ENCODE results near the gene YWHAG.
"Not testable (repeated sequence)": the region's sequence is repeated elsewhere in the genome, so short reads cannot be mapped to it uniquely, and the experiment has no call there.

Gene YWHAG

DNA sequence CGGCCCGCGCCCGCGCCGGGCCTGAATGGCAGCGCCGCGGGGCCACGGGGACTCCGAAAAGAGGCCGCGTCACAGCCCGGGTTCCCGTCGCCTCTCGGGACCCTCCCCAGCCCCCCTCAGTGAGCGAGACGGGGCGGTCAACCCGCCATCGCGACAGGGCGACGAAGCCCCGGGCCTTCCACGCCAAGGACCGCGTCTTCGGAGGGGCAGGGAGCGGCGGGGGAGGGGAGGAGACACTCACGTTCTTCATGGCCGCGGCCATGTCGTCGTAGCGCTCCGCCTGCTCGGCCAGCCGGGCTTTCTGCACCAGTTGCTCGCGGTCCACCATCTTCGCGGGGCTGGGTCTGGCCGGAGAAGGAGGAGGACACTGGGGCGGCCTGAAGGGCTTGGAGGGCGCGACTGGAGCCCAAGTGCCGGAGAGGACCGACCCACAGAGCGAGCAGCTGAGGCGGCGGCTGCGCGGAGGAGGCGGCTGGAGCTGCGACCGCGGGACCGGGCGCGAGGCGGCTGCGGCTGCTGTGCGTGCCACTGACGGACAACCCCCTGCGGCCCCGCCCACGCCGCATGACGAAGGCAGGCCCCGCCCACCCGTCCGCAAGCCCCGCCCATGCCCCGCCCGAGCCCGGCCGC, at the start of gene YWHAG:
YWHAG (minus strand) TSS at position 511 of the 630 bp plus-strand sequence; CDS start at position 328, 183 bp downstream.
- peak; percentile 92 for DNase-seq

DNA sequence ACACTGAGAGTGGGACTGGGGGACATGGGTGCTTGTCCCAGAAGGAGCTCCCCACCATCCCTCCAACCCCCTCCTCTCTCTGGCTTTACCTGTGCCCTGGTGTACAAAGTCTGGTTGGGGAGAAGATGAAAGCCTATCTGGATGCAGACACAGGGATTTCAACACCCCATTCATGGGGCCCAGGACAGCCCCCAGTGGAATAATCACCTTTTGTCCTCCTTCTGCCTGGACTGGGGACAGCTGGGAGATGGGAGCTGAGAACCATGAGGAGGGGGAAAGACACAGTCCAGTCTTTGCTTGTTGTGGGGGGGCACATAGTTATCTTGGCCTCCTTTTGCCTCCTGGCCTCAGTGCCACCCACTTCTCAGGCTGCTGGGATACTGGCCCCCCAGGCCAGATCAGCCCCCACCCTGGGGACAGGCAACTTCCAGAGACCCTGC, 49.4 kb upstream of the YWHAG start:
- DNase-seq = no peak

DNA sequence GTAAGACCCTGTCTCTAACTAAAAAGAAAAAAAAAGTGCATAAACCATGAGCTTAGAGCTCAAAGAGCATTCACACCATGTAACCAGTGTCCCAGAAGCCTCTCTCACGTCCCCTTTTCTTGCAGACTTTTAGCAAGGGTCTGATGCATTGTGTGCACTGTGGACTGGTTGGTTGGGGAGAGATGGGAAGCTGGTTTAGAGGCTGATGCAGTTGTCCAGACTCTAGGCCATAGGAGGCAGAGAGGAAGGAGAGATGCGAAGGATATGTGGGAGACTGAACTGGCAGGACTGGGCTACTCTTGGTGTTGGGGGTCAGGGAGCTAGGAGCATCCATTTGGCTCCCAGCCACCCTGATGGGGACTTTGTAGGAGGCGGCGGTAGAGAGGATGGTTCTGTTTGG, 48.9 kb upstream of the YWHAG start:
- DNase-seq = no peak

DNA sequence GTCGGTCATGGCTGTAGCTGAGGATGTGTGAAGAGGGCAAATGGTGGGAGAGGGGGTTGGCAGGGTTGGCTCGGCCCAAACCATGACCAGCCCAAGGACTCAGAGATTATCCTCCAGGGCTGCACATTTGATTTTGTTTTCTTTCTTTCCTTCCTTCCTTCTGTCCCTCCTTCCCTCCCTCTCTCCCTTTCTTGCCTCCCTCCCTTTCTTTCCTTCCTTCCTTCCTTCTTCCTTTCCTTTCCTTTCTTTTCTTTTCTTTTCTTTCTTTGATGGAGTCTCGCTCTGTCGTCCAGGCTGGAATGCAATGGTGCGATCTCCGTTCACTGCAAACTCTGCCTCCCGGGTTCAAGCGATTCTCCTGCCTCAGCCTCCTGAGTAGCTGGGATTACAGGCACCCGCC, 46.9 kb upstream of the YWHAG start:
- DNase-seq = no peak

DNA sequence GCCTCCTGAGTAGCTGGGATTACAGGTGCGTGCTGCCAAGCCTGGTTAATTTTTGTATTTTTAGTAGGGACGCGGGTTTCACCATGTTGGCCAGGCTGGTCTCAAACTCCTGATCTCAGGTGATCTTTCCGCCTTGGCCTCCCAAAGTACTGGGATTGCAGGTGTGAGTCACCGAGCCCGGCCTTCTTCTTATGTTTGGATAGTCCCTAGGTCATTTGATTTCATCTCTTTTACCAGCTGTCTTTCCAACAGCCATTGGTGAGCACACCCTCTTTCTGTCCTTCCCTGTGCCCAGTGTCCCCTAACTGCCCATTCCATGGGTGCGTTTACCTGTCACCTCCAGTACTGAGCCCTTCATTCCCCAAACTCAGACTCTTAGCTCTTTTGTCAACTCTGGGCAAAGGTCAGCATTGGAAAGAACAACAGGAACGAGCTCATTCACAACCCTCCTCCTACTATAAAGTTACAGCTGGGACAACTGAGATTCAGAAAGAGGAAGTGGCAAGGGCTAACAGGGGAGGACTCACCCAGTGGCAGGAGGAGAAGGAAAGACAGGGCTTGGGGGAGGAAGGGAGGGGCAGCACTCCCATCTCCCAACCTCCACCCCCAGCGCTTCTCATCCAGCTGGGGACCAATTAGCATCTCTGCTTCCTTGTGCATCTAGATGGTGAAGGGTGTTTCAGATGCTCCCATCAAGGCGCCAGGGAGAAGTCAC, 45.1 kb upstream of the YWHAG start:
- DNase-seq = no peak

DNA sequence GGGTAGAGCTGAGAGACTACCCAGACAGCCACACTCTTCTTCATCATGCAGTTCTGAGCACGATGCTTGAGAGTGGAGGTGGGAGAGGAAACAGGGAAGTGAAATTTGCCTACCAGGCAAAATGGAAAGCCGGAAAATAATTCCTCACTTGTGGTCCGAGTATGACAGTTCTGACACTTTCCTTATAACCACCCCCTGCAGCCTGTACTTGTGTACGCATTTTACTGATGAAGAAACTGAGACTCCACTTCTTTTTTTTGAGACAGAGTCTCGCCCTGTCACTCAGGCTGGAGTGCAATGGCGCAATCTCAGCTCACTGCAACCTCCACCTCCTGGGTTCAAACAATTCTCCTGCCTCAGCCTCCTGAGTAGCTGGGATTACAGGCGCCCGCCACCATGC, 44.3 kb upstream of the YWHAG start:
- not testable (repeated sequence) for DNase-seq

DNA sequence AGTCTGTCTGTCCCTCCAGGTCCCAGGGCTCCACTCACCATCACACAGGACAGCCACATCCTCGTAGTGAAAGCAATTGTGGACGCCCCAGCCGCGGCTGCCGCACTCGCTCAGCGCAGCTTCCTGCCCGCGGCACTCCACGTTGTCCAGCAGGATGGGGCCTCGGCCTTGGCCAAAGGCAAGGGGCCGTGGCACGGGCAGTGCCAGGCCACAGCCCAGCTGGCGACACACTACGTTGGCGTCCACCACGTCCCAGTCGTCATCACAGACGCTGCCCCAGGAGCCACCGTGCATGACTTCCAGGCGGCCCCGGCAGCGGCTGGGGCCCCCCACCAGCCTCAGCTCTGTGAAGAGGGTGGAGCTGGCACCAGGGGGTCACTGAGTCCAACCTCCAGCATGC, 41.5 kb upstream of the YWHAG start:
- no peak for DNase-seq

DNA sequence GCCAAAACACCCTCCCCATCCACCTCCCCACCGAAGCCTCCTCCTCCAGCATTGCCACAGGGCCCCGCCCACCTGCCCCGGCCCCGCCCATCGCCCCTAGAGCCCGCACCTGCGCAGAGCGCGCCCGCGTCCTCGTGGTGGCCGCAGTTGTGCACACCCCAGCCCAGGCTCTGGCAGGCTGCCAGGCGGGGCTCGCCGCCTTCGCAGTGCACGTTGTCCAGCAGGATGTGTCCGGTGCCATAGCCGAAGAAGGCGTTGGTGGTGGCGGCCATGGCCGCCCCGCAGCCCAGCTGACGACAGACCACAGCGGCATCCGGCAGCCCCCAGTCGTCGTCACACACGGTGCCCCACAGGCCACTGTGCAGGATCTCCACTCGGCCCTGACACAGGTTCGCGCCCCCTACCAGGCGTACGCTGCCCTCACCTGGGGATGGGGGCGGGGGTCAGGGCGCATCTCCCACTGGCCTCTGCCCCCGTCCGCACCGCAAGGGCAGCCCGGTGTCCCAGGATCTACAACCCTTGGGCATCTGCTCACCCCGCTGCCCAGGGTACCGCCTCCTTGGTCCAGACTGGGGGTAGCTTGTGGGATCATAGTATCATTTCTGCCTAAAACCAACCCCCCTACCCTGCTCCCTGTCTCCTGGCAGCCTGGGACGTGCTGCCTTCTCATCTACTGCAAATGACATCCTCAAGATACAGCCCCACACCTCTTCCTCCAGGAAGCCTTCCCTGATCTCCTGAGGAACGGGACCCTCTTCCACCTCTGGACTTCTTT, 38.8 kb upstream of the YWHAG start:
- DNase-seq = peak; percentile 89

DNA sequence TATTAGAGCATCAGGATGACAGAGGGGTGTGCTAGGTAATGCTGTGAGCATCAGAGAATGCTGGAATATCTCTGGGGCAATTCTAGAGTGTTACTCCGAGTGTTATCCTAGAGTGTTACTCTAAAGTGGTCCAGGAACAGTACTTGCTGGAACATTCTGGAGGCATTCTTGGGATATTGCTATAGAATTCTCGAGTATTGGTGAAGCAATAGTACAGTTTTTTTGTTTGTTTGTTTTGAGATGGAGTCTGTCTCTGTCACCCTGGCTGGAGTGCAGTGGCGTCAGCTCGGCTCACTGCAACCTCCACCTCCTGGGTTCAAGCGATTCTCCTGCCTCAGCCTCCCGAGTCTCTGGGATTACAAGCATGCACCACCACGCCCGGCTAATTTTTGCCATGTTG, 38.1 kb upstream of the YWHAG start:
- no peak for DNase-seq

DNA sequence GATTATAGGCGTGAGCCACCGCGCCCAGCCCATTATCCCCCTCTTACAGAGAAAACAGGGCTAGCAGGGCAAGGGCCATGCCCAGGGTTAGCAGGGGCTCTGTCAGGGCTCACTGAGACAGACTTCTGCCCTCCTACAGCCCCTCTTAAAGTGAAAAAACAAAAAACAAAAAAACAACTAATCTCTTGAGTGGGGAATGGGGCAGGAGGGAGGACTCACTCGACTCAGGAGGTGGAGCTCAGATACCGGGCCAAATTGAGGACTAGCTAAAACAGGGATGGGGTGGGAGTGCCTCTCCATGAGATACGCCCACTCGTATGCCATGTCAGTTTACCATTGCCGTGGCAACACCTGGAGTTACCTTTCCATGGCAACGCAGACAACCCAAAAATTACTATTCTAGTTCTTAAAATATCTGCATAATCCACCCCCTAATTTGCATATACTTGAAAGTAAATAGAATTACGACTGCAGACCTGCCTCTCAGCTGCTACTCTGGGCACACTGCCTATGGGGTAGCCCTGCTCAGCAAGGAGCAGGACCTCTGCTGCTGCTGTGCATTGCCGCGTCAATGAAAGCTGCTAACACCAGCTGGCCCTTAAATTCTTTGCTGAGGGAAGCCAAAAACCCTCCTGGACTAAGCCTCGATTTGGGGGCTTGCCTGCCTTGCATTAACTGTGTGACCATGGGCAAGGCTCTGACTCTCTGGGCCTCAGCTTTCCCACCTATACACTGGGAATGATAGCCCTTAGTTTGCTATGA, 37.4 kb upstream of the YWHAG start:
- DNase-seq = no peak

DNA sequence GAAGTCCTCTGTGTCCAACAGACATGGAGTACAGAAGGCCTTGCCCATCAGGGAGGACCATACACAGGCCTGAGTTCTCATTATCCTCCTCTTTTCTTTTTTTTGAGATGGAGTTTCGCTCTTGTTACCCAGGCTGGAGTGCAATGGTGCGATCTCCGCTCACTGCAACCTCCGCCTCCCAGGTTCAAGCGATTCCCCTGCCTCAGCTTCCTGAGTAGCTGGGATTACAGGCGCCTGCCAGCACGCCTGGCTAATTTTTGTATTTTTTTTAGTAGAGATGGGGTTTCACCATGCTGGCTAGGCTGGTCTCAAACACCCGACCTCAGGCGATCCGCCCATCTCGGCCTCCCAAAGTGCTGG, 36.8 kb upstream of the YWHAG start:
- DNase-seq = not testable (repeated sequence)

DNA sequence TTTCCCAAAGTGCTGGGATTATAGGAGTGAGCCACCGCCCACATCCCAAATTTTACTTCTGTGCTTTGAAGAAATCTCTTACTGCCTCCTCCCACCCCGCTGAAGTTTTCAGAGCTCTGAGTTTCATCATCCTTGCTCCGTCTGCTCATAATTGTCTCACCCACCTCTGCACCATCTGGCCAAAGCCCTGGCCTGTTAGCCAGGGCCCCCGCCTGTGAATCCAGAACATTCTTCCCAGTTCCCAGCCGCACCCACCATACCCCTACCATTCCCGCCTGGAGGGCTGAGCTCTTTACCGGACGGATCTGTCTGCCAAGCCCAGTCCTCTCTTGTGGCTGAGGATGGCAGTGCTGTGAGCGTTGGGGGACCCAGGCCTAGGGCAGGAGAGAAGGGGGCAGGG, 36.2 kb upstream of the YWHAG start:
- no peak for DNase-seq

DNA sequence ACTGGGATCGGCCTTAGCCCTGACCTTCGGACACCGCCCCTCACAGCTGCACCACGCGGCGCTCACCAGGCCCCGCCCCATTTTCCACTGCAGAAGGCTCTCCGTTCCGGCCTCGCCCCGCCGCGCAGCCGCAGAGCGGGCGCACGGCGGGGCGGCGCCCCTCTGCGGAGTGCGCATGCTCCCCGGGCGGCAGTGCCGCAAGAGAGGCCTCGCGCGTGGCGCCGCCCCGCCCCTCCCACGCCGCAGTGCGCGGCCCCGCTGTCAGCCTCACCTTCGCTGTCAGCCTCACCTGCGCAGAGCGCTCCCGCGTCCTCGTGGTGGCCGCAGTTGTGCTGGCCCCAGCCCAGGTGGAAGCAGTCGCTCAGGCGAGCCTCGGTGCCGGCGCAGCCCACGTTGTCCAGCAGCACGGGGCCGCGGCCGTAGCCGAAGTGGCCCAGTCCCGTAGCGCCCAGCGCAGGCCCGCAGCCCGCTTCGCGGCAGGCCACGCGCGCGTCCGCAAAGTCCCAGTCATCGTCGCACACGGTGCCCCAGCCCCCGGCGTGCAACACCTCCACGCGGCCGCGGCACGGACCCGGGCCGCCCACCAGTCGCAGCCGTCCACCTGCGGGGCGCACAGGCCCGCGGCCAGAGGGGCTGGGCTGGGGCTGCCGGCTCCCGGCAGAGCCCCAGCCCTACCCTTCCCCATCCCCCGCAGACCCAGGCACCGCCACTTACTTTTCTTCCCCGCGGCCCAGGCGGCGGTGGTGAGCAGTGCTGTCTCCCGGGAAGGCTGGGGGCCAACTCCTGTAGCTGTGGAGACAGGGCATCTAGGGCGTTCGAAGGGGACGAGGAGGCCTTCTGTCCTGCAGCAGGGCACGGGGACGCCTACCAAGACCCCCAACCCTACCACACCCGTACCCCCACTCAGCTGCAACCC, 34.6 kb upstream of the YWHAG start:
- DNase-seq = peak; percentile 95

DNA sequence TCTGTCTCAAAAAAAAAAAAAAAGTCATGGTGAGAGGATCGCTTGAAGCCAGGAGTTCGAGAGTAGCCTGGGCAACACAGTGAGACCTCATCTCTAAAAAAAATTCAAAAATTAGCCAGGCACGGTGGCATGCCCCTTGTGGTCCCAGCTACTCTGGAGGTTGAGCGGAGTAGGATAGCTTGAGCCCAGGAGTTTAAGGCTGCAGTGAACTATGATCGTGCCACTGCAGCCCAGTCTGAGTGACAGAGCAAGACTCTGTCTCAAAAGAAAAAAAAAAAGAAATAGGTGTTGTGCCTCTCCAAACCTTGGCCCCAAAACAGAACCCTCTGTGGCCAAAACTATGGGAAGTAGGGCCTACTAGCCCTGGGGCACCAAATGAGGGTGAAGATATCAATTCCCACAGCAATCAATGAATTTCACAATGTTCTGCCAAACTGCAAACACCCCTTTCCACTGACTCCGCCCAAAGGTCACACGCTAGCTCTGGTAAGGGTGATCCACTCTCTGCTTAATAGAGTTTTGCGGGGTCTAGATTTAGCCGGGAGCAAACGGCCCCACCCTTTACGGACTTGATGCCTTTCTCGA, 33.8 kb upstream of the YWHAG start:
- DNase-seq = no peak

DNA sequence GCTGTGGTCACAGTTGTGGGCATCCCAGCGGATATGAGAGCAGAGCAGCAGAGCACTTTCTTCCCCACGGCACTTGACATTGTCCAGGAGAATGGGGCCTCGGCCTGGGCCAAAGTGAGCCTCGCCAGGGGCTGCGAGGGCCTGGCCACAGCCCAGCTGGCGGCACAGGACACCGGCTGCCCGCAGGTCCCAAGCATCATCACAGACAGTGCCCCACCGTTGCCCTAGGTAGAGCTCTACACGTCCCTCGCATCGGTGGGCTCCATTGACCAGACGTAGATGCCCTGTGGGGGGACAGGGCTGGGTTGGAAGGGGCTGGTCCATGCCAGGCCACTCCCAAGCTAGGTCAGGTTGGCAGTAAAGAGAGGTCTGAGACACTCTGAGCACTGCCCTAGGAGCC, 31.3 kb upstream of the YWHAG start:
- DNase-seq = no peak

DNA sequence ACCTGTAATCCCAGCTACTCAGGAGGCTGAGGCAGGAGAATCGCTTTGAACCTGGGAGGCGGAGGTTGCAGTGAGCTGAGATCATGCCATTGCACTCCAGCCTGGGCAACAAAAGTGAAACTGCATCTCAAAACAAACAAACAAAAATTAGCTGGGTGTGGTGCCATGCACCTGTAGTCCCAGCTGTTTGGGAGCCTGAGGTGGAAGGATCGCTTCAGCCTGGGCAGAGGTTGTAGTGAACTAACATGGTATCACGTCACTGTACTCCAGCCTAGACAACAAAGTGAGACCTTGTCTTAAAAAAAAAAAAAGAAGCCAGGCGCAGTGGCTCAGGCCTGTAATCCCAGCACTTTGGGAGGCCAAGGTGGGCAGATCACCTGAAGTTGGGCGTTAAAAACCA, 29.0 kb upstream of the YWHAG start:
- DNase-seq = not testable (repeated sequence)

DNA sequence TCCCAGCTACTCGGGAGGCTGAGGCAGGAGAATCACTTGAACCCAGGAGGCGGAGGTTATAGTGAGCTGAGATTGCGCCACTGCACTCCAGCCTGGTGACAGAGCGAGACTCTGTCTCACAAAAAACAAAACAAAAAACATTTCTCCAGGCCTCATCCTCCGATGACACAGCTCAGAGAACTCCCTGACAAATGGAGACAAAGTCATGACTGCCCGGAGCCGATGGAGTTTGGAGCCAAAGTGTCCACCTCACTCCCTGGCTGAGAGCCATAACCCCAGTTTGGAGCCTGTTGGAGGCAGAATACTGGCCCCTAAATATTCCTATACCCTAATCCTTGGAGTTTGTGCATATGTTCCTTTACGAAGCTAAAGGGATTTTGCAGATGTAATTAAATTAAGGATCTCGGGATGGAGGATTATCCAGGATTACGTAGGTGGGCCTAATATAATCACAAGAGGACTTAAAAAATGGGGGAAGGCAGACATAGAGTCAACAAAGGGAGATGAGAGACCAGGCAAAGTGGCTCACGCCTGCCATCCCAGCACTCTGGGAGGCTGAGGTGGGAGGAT, 28.0 kb upstream of the YWHAG start:
- no peak for DNase-seq

DNA sequence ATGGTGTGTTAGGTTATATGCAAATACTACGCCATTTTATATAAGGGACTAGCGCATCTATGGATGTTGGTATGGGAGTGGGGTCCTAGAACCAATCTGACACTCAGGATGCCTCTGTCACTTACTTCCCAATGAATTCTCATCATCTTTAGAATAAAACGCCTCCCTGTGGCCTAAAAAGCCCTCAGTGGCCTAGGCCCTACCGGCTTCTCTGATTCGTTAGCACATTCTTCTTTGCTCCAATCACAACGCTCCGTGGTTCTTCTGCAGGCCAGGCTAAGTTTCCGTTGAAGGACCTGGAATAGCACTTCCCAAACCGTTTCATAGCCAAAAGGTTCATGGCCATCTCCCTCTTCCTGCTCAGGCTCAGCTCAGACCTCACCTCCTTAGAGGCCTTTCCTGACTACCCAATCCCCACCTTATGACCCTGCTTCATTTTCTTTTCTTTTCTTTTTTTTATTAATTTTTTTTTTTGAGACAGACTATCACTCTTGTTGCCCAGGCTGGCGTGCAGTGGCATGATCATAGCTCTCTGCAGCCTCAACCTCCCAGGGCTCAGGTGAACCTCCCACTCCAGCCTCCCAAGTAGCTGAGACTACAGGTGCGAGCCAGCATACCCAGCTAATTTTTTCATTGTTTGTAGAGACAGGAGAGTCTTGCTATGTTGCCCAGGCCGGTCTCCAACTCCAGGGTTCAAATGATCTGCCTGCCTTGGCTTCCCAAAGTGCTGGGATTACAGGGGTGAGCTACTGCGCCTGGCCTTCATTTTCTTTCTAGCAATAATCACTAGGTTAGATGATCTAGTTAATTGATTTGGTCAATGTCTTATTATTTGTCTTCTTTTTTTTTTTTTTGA, 24.5 kb upstream of the YWHAG start:
- no peak for DNase-seq

DNA sequence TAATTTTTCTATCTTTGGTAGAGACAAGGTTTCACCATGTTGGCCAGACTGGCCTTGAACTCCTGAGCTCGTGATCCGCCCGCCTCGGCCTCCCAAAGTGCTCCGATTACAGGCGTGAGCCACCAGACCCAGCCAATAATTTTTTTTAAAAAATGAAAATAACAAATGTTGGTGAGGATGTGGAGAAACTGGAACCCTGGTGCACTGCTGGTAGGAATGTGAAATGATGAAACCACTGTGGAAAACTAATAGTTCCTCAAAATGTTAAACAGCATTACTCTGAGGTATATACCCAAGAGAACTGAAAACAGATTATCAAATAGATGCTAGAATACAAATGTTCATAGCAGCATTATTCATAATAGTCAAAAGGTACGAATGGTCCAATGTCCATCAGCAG, 23.0 kb upstream of the YWHAG start:
- DNase-seq = no peak

DNA sequence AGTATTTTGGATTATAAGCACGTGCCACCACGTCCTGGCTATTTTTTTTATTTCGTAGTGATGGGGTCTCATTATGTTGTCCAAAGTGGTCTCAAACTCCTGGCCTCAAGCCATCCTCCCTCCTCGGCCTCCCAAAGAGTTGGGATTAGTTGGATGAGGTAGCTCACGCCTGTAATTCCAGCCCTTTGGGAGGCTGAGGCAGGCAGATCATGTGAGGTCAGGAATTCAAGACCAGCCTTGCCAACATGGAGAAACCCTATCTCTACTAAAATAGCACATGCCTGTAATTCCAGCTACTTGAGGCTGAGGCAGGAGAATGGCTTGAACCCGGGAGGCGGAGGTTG, 21.8 kb upstream of the YWHAG start:
- DNase-seq = no peak
